AML-193 (cell line): ENCODE measurements around the gene PRIMA1.

Experiments used
- DNase-seq, 2 experiments: peaks; one replicate each; lab custom pipeline; 2025; lab: John Stamatoyannopoulos, UW

The PRIMA1 gene

GRCh38 chr14:93794756-93795155 is 6.5 kb upstream of the PRIMA1 start:
- no peak for DNase-seq

DNA sequence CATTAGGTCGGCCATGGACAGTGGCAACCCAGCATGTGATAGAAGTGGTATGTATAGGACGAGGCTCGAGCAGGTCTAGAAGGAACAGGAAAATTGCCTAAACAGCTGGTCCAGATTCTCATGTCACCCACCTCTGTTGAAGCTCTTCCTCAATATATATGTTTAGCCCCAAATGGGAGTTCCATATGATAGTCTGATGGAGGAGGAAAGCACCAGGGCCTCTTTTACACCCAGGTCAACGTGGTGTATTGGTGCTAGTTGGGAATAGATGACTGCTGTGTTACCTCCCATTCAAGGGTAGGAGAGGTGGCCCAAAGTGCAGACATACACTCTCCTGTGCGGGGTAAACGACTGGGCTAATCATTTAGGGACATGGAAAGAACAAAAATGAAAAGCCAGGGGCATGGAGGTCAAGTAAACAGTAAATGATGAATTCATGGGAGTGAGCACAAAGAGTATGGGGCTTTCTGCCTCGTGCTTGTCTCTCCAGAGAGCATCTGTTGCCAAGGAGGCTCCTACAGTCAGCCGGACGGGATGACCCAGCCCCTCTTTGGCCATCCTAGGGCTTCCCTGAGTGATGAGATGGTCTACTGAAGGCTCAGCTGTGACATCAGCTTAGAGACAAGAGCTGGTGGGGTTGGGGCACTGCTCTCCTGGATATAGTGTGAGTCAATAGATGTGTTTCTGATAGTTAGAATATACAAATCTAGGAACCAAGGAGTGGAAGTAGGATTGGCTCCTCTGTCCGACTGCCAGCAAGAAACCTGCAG is 5.5 kb upstream of the PRIMA1 start:
- no peak for DNase-seq

DNA sequence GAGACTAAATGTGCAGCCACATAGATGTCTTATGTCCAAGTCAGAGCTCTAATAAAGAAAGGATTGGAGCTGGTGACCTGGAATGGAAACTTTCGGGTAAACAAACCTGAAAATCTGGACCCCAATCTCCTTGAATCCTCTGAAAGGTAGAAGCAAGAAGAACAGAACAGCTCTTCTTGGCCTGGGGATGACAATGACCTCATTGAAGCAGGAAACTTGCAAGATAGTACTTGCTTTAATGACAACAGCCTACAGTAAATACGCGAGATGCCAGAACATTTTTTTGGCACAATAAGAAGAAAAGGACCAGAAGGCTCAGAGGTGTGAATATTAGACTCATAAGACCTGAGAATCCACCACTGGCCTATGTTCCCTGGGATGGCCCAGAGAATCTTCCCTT is 4.1 kb upstream of the PRIMA1 start:
- no peak for DNase-seq

GRCh38 chr14:93790966-93791365 is 2.7 kb upstream of the PRIMA1 start:
- DNase-seq: no peak

GRCh38 chr14:93789228-93790130 is 1.2 kb upstream of the PRIMA1 start:
- no peak for DNase-seq

DNA sequence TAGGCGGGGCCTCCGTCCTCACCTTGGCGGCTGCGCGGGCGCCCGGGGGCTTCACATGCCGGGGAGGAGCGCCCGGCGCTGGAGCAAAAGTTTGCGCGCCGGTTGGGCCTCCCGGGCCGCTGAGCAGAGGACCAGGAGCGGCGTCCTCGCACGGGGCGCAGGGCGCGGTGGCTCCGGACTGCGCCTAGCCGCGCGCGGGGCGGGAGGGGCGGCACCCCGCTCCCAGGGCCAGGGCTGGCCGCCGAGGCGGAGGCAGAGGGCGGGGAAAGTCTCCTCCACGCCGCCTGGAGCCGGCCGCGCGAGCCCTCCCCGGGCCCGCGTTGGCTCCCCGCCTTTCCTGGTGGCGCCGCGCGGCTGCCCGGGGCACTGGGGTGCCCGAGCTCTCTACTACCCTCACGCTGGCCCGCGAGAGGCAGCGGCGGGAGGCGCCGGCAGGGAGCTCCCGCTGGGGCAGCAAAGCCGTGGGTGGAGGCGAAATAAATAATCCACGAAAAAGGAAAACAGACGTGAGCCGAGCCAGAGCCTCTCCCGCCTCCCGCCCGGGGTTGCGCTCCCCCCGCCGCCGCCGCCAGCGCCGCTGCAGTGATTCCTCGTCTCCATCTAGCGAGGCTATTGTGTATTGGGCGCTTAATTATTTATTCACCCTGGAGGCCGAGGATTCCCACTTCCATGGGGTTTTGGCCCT is 400 bp upstream of the PRIMA1 start:
- DNase-seq: no peak

- no peak for DNase-seq
Measured at GRCh38 chr14:93787465-93788292, 606 bp downstream of the PRIMA1 start.

DNA sequence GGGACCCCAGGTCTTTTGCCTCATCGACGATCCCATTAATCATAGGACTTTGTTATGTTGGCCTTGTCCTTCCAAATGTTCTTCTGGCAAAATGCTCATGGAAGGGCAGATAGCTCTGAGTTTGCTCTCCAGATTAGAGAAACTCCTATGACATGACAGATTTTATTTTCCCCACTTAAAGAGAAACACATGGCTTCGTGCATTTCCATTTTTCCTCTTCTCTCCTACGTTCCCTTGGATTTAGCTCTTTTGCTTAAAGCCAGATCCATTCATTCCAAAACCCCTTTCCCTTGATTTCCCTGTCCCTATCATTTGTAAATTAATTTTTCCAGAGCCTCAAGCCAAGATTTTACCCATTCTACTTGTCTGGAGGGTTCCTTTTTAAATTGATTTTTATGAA is 2.9 kb downstream of the PRIMA1 start:
- DNase-seq: no peak

GRCh38 chr14:93784878-93785277 is 3.4 kb downstream of the PRIMA1 start:
- DNase-seq: no peak

GRCh38 chr14:93780813-93781400 is 7.4 kb downstream of the PRIMA1 start:
- no peak for DNase-seq

- DNase-seq: no peak
Measured at GRCh38 chr14:93778856-93779629, 9.2 kb downstream of the PRIMA1 start.

GRCh38 chr14:93778453-93778852 is 9.8 kb downstream of the PRIMA1 start:
- no peak for DNase-seq

DNA sequence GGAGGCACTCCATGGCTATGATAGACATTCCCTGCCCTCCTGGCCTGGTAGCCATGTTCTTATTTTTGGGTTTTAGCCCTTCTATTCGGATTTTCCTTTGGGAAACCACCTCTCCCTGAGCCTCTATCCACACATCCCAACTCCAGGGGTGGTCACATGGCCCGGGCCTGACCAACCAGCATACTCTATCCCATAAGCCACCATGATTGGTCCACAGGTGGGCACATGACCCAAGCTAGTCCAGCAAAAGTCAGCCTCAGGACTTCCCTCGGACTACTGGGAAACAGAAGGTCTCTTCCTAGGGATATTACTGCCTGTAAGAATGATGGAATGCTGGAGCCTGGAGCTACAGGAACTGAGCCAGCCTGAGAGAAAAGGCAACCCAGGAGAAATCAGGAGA is 12.5 kb downstream of the PRIMA1 start:
- DNase-seq: no peak

DNA sequence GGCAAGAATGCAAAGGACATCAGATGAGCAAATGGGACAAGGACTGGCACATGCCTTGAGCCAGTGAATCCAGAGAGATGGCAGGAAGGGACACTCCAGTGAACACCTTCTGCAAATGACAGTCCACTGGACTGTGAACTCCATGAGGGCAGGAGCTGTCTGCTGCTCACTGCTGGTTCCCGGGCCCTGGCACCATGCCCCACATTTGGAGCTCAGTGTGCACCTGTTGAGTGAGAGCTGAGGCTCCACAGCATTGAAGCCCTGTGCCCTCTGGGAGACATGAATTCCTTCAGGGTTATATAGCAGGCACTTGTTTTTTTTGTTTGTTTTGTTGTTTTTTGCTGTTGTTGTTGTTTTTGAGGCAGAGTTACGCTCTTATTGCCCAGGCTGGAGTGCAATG is 13.1 kb downstream of the PRIMA1 start:
- DNase-seq: no peak

GRCh38 chr14:93772263-93772662 is 16.0 kb downstream of the PRIMA1 start:
- no peak for DNase-seq

GRCh38 chr14:93765970-93766369 is 22.3 kb downstream of the PRIMA1 start:
- DNase-seq: no peak

GRCh38 chr14:93765155-93765554 is 23.1 kb downstream of the PRIMA1 start:
- DNase-seq: no peak

DNA sequence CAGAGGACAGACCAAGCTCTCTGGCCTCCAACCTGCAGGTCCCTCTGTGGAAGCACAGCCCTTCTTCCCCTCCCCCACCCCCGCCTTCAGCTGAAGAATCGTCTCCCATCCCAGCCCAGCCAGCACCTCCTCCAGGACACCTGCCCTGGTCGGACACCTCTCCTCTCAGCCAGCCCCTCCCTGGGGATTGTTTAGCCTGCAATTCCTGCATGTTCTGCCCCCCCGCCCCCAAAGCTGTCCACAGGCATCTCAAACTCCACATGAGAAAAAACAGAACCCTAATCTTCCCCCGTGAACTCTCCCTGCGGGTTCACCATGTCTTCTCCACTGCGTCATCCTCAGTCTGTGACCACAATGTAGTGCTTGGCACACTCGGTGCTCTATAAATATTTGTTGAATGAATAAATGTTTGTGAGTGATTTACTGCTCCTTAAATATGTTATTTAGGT is 24.1 kb downstream of the PRIMA1 start:
- no peak for DNase-seq

- no peak for DNase-seq
Measured at GRCh38 chr14:93759719-93760307, 28.5 kb downstream of the PRIMA1 start.

GRCh38 chr14:93757206-93757605 is 31.1 kb downstream of the PRIMA1 start:
- DNase-seq: no peak
